ENCODE results near the gene MLLT11. TPM values are rescaled to one million over a fixed set of nuclear protein-coding genes. Genes with fewer than 3 reads are reported as not detected.

Gene MLLT11
- total and polyA plus RNA-seq, 10 of the 15 experiments (the other 5 are each of a cell fraction or from before 2014, with no cell fraction given), result 6.2 to 27.3 (median 9.2) TPM

DNA sequence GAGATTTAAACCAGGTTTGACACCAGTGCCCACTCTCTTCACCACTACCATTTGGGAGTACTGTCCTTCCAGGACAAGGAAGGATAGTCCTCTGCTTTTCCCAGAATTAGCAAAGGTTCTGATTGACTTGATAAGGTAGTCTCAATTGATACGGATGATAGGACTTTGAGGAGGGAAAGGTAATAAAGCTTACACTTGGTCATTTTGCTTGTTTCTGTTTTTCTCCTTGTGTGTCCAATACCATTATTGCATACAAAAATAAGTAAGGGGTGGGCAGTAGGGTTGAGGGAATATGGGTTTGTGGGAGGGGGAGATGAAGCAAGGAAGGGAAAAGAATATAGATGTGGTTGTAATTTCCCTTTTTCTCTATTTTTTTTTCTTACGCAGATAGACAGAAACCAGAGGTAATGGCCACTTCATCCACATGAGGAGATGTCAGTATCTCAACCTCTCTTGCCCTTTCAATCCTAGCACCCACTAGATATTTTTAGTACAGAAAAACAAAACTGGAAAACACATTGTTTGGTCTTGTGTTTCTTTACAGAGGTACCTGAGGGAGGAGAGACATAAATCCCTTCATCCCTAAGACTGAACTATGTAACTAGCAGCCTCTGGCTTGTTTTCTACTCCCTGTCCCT lies 10.0 kb upstream of the MLLT11 start:
- no peak for ATAC-seq
- Histone ChIP-seq H3K27me3 (replicated peaks in 1 of 2; ENCODE audit: control insufficient read depth in 2 of 2, insufficient read depth in 2 of 2, low read length in 1 of 2) (no peaks in the 10 kb centered on the region), H2AFZ (ENCODE audit: control insufficient read depth, low read depth, low read length) (no peak overlapping the region), H3K79me2 (ENCODE audit: control insufficient read depth, insufficient read depth, low read length) (peaks cover 3% of the 10 kb centered on the region), H3K9me3 (replicated peaks; ENCODE audit: control insufficient read depth, insufficient read depth, low read length) (no peaks in the 10 kb centered on the region), H3K4me2 (ENCODE audit: control insufficient read depth, insufficient read depth) (no peak overlapping the region), H3K4me1 (ENCODE audit: control insufficient read depth, insufficient read depth, low read length) (peaks cover 9% of the 10 kb centered on the region; the same call in 1 of the 2 replicates), H3K27ac (ENCODE audit: control insufficient read depth, insufficient read depth) (no peak overlapping the region), H3K36me3 (ENCODE audit: control insufficient read depth in 2 of 2, insufficient read depth in 2 of 2, low read length in 1 of 2) (peaks cover 12 to 31% of the 10 kb centered on the region in 2 experiments), H3K4me3 (no peak overlapping the region), H3K9ac (ENCODE audit: control insufficient read depth, insufficient read depth, low read length) (no peak overlapping the region), H4K20me1 (ENCODE audit: control insufficient read depth, insufficient read depth) (no peaks in the 10 kb centered on the region; the same call in 1 of the 2 replicates)
- no peak for DNase-seq (ENCODE audit: low read depth, low spot score)
- BruUV-seq (replicated peaks), result no TSS peak
- WGBS (ENCODE audit: insufficient coverage, insufficient replicate concordance, low lambda C conversion rate, missing lambda C conversion rate), result 100% methylated on average over 1 of the region's 2 CpGs
- CTCF ChIA-PET, result interaction anchor here (1.0 to 9.5 kb wide), 5 partner anchors 9 to 55 kb away, joined by 3 to 76 read pairs (median 3); partner anchors contain the start of genes CDC42SE1 and MLLT11
- SMC1A ChIA-PET (ENCODE audit: uncharacterized antibody, unreplicated experiment), result interaction anchor here (0.6 to 1.1 kb wide), 2 partner anchors 49 to 226 kb away, joined by 3 read pairs; no protein-coding TSS in a partner anchor
- FAIRE-seq, result no peak
- intact Hi-C loops (cut with micrococcal nuclease; ENCODE audit: unreplicated experiment), result no loop called here
- POLR2A ChIA-PET, result interaction anchor here (0.5 to 5.6 kb wide), 4 partner anchors 9 to 48 kb away, joined by 3 to 65 read pairs (median 4); partner anchors contain the start of genes CDC42SE1 and MLLT11
- RAD21 ChIA-PET (ENCODE audit: unreplicated experiment), result no interaction called here
- in situ Hi-C loops (cut with MboI), result no loop called here
- peak; percentile 58 for TF ChIP-seq POLR2A (IDR thresholded peaks at IDR 0.05; ENCODE audit: low read depth, low read length)
- TF ChIP-seq CEBPB (IDR thresholded peaks at IDR 0.05; ENCODE audit: borderline replicate concordance in 1 of 2, low read depth in 2 of 2, low read length in 2 of 2), result 0 out of 4 replicates have a peak, but pooled peaks of 1 of the 2 experiments have one; percentile 26
- no peak for TF ChIP-seq BCL3 (IDR thresholded peaks at IDR 0.05; ENCODE audit: borderline replicate concordance, insufficient read depth, low read depth, low read length, poor library complexity, severe bottlenecking)
- no peak for TF ChIP-seq EGR1 (IDR thresholded peaks at IDR 0.05; ENCODE audit: borderline replicate concordance in 1 of 2, low read depth in 2 of 2, low read length in 2 of 2)
- TF ChIP-seq, protein P1, sequence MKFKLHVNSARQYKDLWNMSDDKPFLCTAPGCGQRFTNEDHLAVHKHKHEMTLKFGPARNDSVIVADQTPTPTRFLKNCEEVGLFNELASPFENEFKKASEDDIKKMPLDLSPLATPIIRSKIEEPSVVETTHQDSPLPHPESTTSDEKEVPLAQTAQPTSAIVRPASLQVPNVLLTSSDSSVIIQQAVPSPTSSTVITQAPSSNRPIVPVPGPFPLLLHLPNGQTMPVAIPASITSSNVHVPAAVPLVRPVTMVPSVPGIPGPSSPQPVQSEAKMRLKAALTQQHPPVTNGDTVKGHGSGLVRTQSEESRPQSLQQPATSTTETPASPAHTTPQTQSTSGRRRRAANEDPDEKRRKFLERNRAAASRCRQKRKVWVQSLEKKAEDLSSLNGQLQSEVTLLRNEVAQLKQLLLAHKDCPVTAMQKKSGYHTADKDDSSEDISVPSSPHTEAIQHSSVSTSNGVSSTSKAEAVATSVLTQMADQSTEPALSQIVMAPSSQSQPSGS (IDR thresholded peaks at IDR 0.05; ENCODE audit: low read length), result 0 out of 2 replicates have a peak, but pooled peaks have one; percentile 20
- TF ChIP-seq POLR2AphosphoS5 (IDR thresholded peaks at IDR 0.05; ENCODE audit: low read length), result 0 out of 2 replicates have a peak, but pooled peaks have one; percentile 22

Data from GM12878 (cell line).